Pancreas (tissue), 10 donors: ENCODE data around the gene ARGLU1. TPM values are rescaled to one million over a fixed set of nuclear protein-coding genes. Genes with fewer than 3 reads are reported as not detected.

Experiments used
- ATAC-seq, 4 donors: fragments of 200-7000 bp; cut with Tn5 transposase; one replicate each; pipeline versions ENCODE4 v1.8.0 to v1.9.1; 2020; ENCODE audit warnings: mild to moderate bottlenecking in 4 of 4, moderate library complexity in 4 of 4
- DNase-seq, 6 donors: peaks; one replicate each; pipeline ENCODE4 v3.0.0-alpha.2; 2020
- FAIRE-seq: peaks from 2 replicates; lab custom pipeline; 2012; peaks lifted over from hg19 to GRCh38; lab: Jason Lieb, UNC
- H3K27ac ChIP-seq, 4 donors: fragments of 200-600 bp; sonication (generic); 1 replicate in 3 of 4; 2 replicates in 1 of 4; pipeline versions ENCODE4 v1.5.0 to v1.8.0; 2020
- H3K27me3 ChIP-seq, 4 donors: fragments of 200-600 bp; one replicate each; pipeline ENCODE4 v1.8.0; 2021
- H3K36me3 ChIP-seq, 3 donors: fragments of 200-600 bp; sonication (generic) in 1 of 3; one replicate each; pipeline versions ENCODE4 v1.5.0 to v1.8.0; 2020 to 2021
- H3K4me1 ChIP-seq, 3 donors: fragments of 200-600 bp; one replicate each; pipeline ENCODE4 v1.8.0; 2021
- H3K4me3 ChIP-seq, 4 donors: fragments of 200-600 bp; sonication (generic) in 2 of 4; one replicate each; pipeline versions ENCODE4 v1.5.0 to v1.8.0; 2020 to 2021
- H3K9me3 ChIP-seq, 4 donors: fragments of 200-600 bp; one replicate each; pipeline ENCODE4 v1.8.0; 2021
- WGBS, 2 donors: extraction: QIAGEN DNeasy Blood & Tissue Kit; methylation state at CpG; one replicate each; pipeline ENCODE4 v1.1.7; 2013; 5-methylcytosine and 5-hydroxymethylcytosine counted together
- intact Hi-C, 3 donors: fragments of 100-400 bp; cut with DNase I; formaldehyde crosslinking; loops; one replicate each; pipeline versions ENCODE4 v1.11.1 to v1.14.2; 2022
- polyA plus RNA-seq, 2 donors: library from polyadenylated mRNA; stranded (reverse); fragments of 200-250 nt; gene quantifications; one replicate each; pipeline ENCODE4 v1.2.3, GENCODE V29; 2013
- total RNA-seq, 6 donors: library from RNA; stranded (reverse); fragmentation: NEBNext Ultra II Directional in 4 of 6; extraction: Animal tissue kit (Norgen Biotek cat#: 25700) in 4 of 6; gene quantifications; one replicate each; pipeline versions ENCODE4 v1.2.1 to v1.2.4, GENCODE V29; 2021 to 2023
- TF ChIP-seq, protein P1 (sequence below), 4 donors: fragments of 200-600 bp; sonication (generic) in 3 of 4; IDR thresholded peaks; one replicate each; pipeline versions ENCODE4 v1.5.0 to v1.8.0; 2021; ENCODE audit warnings: antibody characterized with exemption in 4 of 4
- donor health status: healthy with polysubstance abuse.
- donor health status: DM: no; HTN: no; CAD: no; lungs with moderate emphysema.
- donor health status: DM: no; HTN: no; CAD: no.
- donor health status: control.
- donor health status: control.
- donor health status: Bipolar disorder and iron deficiency.
- donor health status: DM: yes; HTN: yes; CAD: no.
- donor health status: DM: no; HTN: no; CAD: no.
- donor health status: DM: no; HTN: no; CAD: no.
- donor health status: DM: yes; HTN: yes; CAD: no.

Gene ARGLU1, protein sequence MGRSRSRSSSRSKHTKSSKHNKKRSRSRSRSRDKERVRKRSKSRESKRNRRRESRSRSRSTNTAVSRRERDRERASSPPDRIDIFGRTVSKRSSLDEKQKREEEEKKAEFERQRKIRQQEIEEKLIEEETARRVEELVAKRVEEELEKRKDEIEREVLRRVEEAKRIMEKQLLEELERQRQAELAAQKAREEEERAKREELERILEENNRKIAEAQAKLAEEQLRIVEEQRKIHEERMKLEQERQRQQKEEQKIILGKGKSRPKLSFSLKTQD
- total RNA-seq (10 to 100 TPM; 15.9 to 42.4 (median 24.2) TPM), polyA plus RNA-seq (10 to 100 TPM; 53.8 to 96.1 TPM)

DNA sequence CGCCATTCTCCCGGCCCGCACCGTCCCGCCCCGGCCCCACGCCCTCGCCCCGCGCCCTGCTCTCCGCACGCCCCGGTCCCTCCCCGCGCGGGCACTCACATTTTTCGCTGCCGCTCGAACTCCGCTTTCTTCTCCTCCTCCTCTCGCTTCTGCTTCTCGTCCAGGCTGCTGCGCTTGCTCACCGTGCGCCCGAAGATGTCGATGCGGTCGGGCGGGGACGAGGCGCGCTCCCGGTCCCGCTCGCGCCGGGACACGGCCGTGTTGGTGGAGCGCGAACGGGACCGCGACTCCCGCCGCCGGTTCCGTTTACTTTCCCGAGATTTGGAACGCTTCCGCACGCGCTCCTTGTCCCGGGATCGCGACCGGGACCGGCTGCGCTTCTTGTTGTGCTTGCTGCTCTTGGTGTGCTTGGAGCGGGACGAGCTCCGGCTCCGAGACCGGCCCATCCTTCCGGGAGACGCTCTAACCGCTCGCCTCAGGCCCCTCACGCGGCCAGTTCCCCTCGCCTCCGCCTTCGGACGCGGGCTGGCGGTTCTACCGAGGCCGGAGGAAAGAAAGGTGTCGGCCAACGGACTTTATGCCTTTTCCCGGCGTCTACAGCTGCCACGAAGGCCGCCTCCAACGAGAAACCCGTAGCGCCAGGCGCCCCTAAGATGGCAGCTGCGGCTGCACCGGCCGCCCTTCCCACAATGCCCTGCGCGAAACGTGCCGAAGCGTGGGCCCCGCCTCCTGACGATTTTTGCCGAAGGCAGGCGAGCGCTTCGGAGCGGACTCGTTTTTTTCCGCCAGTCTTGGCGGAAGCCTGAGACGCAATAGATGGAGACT is at the start of gene ARGLU1:
ARGLU1 (minus strand) TSS at position 664 of the 825 bp plus-strand sequence; CDS start at position 446, 218 bp downstream.
- Histone ChIP-seq H3K27ac (peak within 1 kb of the TSS; percentile 86 to 93 (median 90)), H3K9me3 (no peaks in the 10 kb centered on the region), H3K36me3 (no peaks in the 10 kb centered on the region), H3K4me3 (peak within 1 kb of the TSS; percentile 75 to 96 (median 94)), H3K4me1 (peaks cover 12 to 36% (median 18%) of the 10 kb centered on the region in 3 donors), H3K27me3 (no peaks in the 10 kb centered on the region)
- FAIRE-seq (peak; percentile 93), DNase-seq (peak; percentile 90 to 97 (median 95)), ATAC-seq (peak; percentile 90 to 95 (median 93))
- WGBS, 2 donors, result 0 to 1% methylated on average over 100 to 108 of the region's 108 CpGs
- intact Hi-C loops, result no loop called here
- TF ChIP-seq, protein P1, sequence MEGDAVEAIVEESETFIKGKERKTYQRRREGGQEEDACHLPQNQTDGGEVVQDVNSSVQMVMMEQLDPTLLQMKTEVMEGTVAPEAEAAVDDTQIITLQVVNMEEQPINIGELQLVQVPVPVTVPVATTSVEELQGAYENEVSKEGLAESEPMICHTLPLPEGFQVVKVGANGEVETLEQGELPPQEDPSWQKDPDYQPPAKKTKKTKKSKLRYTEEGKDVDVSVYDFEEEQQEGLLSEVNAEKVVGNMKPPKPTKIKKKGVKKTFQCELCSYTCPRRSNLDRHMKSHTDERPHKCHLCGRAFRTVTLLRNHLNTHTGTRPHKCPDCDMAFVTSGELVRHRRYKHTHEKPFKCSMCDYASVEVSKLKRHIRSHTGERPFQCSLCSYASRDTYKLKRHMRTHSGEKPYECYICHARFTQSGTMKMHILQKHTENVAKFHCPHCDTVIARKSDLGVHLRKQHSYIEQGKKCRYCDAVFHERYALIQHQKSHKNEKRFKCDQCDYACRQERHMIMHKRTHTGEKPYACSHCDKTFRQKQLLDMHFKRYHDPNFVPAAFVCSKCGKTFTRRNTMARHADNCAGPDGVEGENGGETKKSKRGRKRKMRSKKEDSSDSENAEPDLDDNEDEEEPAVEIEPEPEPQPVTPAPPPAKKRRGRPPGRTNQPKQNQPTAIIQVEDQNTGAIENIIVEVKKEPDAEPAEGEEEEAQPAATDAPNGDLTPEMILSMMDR (IDR thresholded peaks at IDR 0.05), result no peak

DNA sequence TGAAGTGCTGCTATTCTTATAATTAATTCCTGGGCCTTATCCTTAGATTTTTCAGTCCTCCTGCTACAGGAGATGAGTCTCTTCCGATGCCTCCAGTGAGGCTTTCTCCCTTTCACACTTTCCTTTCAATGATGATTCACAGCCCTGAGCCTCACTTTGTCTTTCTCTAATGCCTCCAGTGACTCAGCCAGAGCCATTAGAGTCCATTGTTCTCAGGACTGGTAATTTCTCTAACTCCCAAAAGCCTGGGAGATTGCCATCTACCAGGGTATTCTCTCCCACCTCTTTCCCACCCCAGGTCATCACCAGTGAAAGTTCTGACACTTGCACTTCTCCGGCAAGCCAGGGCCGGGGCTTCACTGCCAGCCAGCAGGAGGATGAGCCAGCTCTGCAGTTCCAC is 49.6 kb upstream of the ARGLU1 start:
- no peaks in the 10 kb centered on the region for H3K9me3 ChIP-seq
- DNase-seq, result no peak
- no peak overlapping the region for H3K27ac ChIP-seq
- ATAC-seq, result no peak
- no peak for FAIRE-seq
- intact Hi-C loops, result no loop called here
- H3K4me1 ChIP-seq, result peaks cover 0 to 3% (median 0%) of the 10 kb centered on the region in 3 donors
- 77% methylated on average over 3 of the region's 3 CpGs for WGBS, 2 donors
- no peak overlapping the region for H3K4me3 ChIP-seq
- H3K27me3 ChIP-seq, result peaks cover 0 to 3% (median 0%) of the 10 kb centered on the region in 4 donors
- TF ChIP-seq, protein P1 (IDR thresholded peaks at IDR 0.05), result no peak
- H3K36me3 ChIP-seq, result no peaks in the 10 kb centered on the region

GRCh38 chr13:106616729-106617128 is 48.8 kb upstream of the ARGLU1 start:
- DNase-seq (no peak), FAIRE-seq (no peak), ATAC-seq (no peak)
- intact Hi-C loops, result no loop called here
- H3K27me3 ChIP-seq, result no peaks in the 10 kb centered on the region
- no peak overlapping the region for H3K4me3 ChIP-seq
- WGBS, 2 donors, result 88 to 89% methylated on average over 3 of the region's 3 CpGs
- no peaks in the 10 kb centered on the region for H3K36me3 ChIP-seq
- TF ChIP-seq, protein P1 (IDR thresholded peaks at IDR 0.05), result no peak
- peaks cover 0 to 3% (median 0%) of the 10 kb centered on the region in 3 donors for H3K4me1 ChIP-seq
- H3K9me3 ChIP-seq, result no peaks in the 10 kb centered on the region
- H3K27ac ChIP-seq, result no peak overlapping the region

DNA sequence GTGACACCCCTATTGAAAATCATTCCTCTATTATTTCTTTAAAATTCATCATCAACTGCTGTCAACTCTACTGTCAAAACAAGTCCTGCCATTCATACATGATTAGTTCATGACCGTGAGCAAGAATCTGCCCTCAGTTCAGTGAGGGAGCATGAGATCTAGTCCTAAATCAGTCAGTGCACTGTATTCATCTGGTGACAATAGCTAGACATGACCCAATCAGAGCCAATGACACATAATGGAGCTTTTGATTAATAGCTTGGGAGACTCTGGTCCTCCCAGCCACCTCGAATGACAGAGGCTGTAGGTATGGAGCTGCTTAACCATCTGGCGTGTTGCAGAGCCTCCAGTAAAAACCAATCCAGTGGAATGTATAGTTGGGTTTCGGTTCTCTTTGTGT is 46.9 kb upstream of the ARGLU1 start:
- ATAC-seq (no peak), DNase-seq (no peak), FAIRE-seq (no peak)
- Histone ChIP-seq H3K36me3 (no peaks in the 10 kb centered on the region), H3K27me3 (no peaks in the 10 kb centered on the region), H3K4me3 (no peak overlapping the region), H3K4me1 (peaks cover 0 to 3% (median 0%) of the 10 kb centered on the region in 3 donors), H3K9me3 (no peaks in the 10 kb centered on the region), H3K27ac (no peak overlapping the region)
- TF ChIP-seq, protein P1 (IDR thresholded peaks at IDR 0.05), result no peak
- intact Hi-C loops, result no loop called here
- 75 to 83% methylated on average over 4 of the region's 4 CpGs for WGBS, 2 donors
